Stimulated activated CD4-positive, alpha-beta T cell treated with anti-CD3 and anti-CD28 coated beads, Interleukin-4, amount 100 ng/mL, for 1 hour (primary cell): ENCODE data around the gene PRKX.
"Not testable (repeated sequence)": the region's sequence is repeated elsewhere in the genome, so short reads cannot be mapped to it uniquely, and the experiment has no call there.

Experiments used
- DNase-seq: peaks from one replicate; pipeline ENCODE4 v3.0.0-alpha.2; 2020

The PRKX gene

GRCh38 chrX:3707673-3708274 is 5.7 kb downstream of the PRKX start:
- DNase-seq, result not testable (repeated sequence)

- no peak for DNase-seq
Observed at GRCh38 chrX:3706481-3706880, 7.0 kb downstream of the PRKX start.

- DNase-seq, result not testable (repeated sequence)
Observed at GRCh38 chrX:3703251-3703650, 10.2 kb downstream of the PRKX start.

- not testable (repeated sequence) for DNase-seq
Observed at GRCh38 chrX:3702095-3702494, 11.4 kb downstream of the PRKX start.

GRCh38 chrX:3701445-3701928 is 12.0 kb downstream of the PRKX start:
- not testable (repeated sequence) for DNase-seq

GRCh38 chrX:3699821-3700381 is 13.5 kb downstream of the PRKX start:
- no peak for DNase-seq

GRCh38 chrX:3697701-3698279 is 15.7 kb downstream of the PRKX start:
- no peak for DNase-seq

- no peak for DNase-seq
Observed at GRCh38 chrX:3697220-3697684, 16.2 kb downstream of the PRKX start.

- no peak for DNase-seq
Observed at GRCh38 chrX:3695536-3695935, 17.9 kb downstream of the PRKX start.

- no peak for DNase-seq
Observed at GRCh38 chrX:3690140-3690539, 23.3 kb downstream of the PRKX start.

GRCh38 chrX:3683236-3683635 is 30.2 kb downstream of the PRKX start:
- DNase-seq, result not testable (repeated sequence)

GRCh38 chrX:3680459-3680858 is 33.0 kb downstream of the PRKX start:
- DNase-seq, result no peak

GRCh38 chrX:3679669-3680068 is 33.8 kb downstream of the PRKX start:
- no peak for DNase-seq

- DNase-seq, result no peak
Observed at GRCh38 chrX:3678328-3678727, 35.1 kb downstream of the PRKX start.

GRCh38 chrX:3674881-3675280 is 38.6 kb downstream of the PRKX start:
- no peak for DNase-seq

- no peak for DNase-seq
Observed at GRCh38 chrX:3669841-3670475, 43.5 kb downstream of the PRKX start.

GRCh38 chrX:3666975-3667374 is 46.5 kb downstream of the PRKX start:
- DNase-seq, result no peak

- no peak for DNase-seq
Observed at GRCh38 chrX:3664921-3665320, 48.5 kb downstream of the PRKX start.

- DNase-seq, result not testable (repeated sequence)
Observed at GRCh38 chrX:3663576-3664250, 49.7 kb downstream of the PRKX start.

GRCh38 chrX:3659761-3660160 is 53.7 kb downstream of the PRKX start:
- DNase-seq, result no peak

- DNase-seq, result no peak
Observed at GRCh38 chrX:3655181-3655580, 58.3 kb downstream of the PRKX start.

GRCh38 chrX:3653111-3653510 is 60.3 kb downstream of the PRKX start:
- DNase-seq, result no peak

GRCh38 chrX:3651277-3651676 is 62.2 kb downstream of the PRKX start:
- no peak for DNase-seq
